Stimulated activated CD4-positive, alpha-beta T cell treated with anti-CD3 and anti-CD28 coated beads, TNF-alpha, amount 100 ng/mL, for 48 hours (primary cell): ENCODE results near the gene TUBA4B.
"Not testable (repeated sequence)": the region's sequence is repeated elsewhere in the genome, so short reads cannot be mapped to it uniquely, and the experiment has no call there.

Source experiments
- DNase-seq, 3 donors: peaks; one replicate each; pipeline ENCODE4 v3.0.0-alpha.2; 2020; ENCODE audit warnings: low read depth in 3 of 3

The TUBA4B gene

DNA sequence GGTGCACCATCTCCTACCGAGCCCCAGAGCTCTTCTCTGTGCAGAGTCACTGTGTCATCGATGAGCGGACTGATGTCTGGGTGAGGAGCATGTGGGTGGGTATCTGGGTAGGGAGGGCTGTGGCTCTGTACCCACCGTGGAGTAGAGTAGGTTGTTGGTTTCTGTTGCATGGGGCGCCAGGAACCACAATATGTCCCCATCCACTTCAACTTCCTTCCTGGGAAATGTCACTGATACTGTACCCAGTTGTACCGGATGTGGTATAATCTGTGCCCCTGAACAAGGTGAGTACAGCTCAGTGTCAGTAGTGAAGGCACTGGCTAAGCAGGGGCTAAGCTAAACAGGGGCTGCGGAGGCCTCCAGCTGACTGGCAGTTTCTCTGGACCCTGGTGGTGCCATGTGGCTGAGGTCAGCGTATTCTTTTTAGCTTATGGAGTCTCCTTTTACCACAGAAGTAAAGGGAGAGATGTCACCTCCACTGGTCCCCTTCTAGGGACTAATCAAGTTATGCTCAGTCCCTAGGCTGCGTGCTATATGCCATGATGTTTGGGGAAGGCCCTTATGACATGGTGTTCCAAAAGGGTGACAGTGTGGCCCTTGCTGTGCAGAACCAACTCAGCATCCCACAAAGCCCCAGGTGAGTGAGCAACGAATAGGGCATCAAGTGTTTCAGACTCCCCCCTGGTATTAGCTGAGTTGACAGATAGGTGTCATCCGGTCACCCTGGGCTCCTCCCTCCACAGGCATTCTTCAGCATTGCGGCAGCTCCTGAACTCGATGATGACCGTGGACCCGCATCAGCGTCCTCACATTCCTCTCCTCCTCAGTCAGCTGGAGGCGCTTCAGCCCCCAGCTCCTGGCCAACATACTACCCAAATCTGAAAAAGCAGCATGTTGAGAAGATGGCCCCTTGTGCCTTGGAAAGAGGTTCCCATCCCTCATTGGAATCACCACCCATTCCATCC, 5.1 kb upstream of the TUBA4B start:
- DNase-seq = peak in 2 of 3 donors; percentile 44 to 55

- no peak for DNase-seq
Measured at GRCh38 chr2:219248845-219249202, 4.2 kb upstream of the TUBA4B start.

DNA sequence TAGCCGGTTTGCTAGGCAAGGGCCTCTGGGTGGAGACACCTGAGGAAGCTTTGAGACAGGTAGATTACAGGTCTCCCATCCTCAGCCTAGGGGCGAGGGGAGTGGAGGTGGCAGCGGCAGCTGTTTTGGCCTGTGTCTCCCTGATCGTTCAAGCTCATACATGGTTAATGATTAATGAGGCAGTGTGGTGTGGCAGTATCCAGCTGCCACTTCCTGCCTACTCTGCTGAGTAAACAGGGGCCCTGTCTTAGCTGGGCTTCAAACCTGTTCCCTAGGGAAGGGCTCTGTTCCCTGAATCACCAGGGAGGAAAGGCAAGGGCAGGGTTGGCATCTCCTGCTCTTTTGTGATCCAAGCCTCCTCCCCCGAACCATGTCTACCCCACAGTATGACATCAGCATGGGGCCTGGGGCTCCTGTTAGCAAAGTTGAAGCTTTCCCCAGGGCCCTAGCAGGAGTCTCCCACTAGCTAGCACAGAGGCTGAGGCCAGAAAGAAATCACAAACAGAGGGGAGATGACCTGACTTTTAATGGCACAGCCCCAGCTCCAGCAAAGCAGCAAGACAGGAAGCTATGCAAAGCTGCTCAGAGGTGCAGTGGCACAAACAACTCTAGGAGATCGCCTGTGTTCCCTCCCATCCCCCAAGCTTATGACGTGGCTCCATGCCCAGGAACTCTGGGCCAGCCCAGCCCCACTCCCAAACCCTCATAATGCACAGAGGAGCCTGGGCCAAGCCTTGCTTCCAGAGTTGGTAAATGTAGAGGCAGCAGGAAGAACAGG, 3.7 kb upstream of the TUBA4B start:
- no peak for DNase-seq

- DNase-seq = no peak
Measured at GRCh38 chr2:219250049-219250781, 2.8 kb upstream of the TUBA4B start.

DNA sequence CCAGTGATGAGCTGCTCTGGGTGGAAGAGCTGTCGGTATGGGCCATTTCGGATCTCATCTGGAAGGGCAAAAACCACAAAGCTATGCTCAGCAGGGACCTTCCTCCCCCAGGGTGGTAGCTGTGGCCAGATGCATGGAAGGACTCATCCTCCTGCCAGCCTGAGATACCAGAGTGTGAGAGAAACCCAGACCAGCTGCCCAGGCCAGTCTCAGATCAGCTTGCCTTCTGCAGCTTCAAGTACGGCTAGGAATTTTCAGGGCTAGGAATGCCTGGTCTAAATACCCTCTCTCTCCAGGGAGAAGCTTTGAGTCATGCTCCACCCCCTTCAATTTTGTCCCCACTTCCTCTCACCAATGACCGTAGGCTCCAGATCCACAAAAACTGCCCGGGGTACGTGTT, 1.4 kb upstream of the TUBA4B start:
- DNase-seq = no peak

DNA sequence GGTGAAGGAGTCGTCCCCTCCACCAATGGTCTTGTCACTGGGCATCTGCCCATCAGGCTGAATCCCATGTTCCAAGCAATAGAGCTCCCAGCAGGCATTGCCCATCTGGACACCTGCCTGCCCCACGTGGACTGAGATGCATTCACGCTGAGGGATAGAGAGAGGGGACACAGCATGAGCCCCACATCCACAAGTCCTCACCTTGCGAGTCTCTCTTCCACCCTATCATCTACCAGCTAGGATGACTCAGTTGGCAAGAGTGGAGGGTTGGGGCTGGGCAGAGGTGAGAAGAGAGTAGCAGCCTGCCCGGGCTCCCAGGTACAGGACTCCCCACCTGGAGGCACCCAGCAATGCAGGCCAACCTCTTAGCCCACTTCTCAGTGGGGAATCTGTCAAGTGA, 959 bp upstream of the TUBA4B start:
- DNase-seq = no peak

- no peak for DNase-seq
Measured at GRCh38 chr2:219252570-219252899, 508 bp upstream of the TUBA4B start.

GRCh38 chr2:219253753-219254589, 928 bp downstream of the TUBA4B start, which contains the start of gene TUBA4A:
TSS of gene TUBA4A (minus strand) at chr2:219253918. CDS start at chr2:219253858, 60 bp downstream.
- peak; percentile 77 to 87 (median 81) for DNase-seq

GRCh38 chr2:219254590-219255201, 1.7 kb downstream of the TUBA4B start:
- DNase-seq = no peak

DNA sequence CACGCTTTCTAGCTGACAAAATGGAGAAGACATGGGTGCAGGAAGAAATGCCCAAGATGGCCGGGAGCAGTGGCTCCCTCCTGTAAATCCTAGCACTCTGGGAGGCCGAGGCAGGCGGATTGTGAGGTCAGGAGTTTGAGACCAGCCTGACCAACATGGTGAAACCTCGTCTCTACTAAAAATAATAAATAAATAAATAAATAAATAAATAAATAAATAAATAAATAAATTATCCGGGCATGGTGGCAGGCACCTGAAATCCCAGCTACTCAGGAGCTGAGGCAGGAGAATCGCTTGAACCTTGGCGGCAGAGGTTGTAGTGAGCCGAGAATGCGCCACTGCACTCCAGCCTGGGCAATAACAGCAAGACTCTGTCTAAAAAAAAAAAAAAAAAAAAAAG, 5.9 kb downstream of the TUBA4B start:
- DNase-seq = not testable (repeated sequence)

- no peak for DNase-seq
Measured at GRCh38 chr2:219261024-219261855, 8.2 kb downstream of the TUBA4B start.

- DNase-seq = no peak
Measured at GRCh38 chr2:219266232-219266631, 13.2 kb downstream of the TUBA4B start.

GRCh38 chr2:219266886-219267285, 13.8 kb downstream of the TUBA4B start:
- DNase-seq = no peak

GRCh38 chr2:219268294-219268693, 15.3 kb downstream of the TUBA4B start:
- DNase-seq = no peak

DNA sequence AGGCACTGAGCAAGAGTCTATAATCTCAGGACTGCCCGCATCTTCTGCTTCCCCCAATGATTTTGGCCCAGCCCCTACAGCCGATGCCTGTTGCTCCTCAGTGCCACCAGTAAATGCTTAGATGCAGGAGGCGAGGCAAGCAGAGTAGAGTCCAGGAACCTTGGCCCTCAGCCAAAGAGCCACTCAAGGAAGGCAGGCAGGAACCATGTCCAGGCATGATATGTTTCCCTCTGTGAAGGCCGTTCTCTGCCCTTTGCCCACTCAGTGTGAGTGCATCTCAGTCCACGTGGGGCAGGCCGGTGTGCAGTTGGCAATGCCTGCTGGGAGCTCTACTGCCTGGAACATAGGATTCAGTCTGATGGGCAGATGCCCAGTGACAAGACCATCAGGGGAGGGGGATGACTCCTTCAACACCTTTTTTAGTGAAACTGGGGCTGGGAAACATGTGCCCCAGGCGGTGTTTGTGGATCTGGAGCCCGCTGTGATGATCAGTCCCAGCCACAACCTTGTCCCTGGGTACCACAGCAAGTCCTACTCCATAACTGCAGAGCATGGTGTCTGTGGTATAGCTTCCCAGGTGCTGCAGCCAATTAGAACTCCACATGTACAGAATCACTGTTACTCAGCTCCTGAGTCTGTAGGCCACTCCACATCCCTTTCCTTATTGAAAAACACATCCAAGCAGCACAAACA, 16.5 kb downstream of the TUBA4B start:
- DNase-seq = no peak

DNA sequence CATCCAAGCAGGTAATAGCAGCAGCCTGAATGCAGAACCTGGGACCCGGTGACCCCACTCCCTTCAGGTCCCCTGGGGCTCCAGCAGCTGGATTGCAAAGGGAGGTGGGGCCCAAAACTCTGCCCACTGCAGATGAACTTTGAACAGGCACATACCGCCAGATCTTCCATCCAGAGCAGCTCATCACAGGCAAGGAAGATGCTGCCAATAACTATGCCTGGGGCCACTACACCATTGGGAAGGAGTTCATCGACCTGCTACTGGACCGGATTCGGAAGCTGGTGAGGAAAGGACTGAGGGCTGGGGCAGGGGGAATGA, 17.0 kb downstream of the TUBA4B start:
- DNase-seq = no peak

GRCh38 chr2:219271021-219271420, 18.0 kb downstream of the TUBA4B start:
- no peak for DNase-seq

DNA sequence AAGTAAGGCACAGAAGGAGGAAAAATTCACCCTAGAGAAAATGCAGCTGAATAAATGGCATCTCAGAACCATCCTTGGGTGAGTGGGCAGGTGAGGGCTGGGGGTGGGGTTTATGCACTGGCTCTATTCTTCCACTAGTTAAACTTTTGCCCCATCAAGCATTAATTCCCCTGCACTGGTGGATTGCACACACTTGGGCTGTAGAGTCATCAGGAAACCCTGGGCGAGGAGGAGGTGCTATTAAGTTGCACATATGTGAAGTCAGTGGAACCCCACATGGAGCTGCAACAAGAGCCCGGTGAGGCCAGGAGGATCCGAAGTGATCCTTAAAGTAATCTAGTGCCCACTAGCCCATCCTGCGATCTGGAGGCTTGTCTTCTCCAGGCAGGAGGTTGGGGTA, 19.3 kb downstream of the TUBA4B start:
- DNase-seq = no peak

DNA sequence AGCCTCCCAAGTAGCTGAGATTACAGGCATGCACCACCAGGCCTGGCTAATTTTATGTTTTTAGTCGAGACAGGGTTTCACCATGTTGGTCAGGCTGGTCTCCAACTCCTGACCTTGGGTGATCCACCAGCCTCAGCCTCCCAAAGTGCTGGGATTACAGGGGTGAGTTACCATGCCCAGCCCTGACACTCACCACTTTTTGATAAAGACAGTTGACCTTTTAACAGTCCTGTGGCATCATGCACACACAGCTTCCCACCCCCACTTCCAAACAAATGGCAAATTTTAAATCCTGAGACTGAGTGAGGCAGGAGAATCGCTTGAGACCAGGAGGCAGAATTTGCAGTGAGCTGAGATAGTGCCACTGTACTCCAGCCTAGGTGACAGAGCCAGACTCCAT, 20.0 kb downstream of the TUBA4B start:
- DNase-seq = no peak

DNA sequence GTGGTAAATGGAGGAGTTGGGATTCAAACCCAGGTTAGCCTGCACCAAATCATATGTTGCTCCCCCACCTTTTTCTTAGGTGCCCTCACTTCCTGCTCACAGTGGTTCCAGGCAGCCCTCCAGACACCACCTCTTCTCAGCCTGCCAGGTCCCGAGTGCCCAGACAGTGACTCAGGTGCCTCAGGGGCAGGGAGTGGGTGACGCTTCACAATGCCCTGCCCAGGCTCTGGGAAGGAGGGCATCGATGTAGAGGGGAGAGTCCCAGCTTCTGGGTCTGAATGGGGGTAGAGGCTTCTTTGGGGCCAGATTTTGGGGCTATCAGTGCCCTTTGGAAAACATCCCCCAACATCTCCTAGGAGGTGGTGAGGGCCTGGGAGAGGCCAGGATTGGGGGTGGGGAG, 20.9 kb downstream of the TUBA4B start:
- no peak for DNase-seq
